Ovary (tissue), 9 donors: ENCODE results near the gene DDN. TPM values are rescaled to one million over a fixed set of nuclear protein-coding genes. Genes with fewer than 3 reads are reported as not detected.

ENCODE experiments used
- DNase-seq, 5 donors: peaks; one replicate each; pipeline ENCODE4 v3.0.0-alpha.2; 2019 to 2020
- H3K27ac ChIP-seq, 2 donors: fragments of 200-600 bp; one replicate each; pipeline versions ENCODE4 v1.5.1 to v1.8.0; 2019 to 2022
- H3K27me3 ChIP-seq: fragments of 200-600 bp; one replicate; pipeline ENCODE4 v1.8.0; 2022
- H3K36me3 ChIP-seq: fragments of 200-600 bp; sonication (generic); one replicate; pipeline ENCODE4 v1.5.1; 2019
- H3K4me1 ChIP-seq: one replicate; pipeline ENCODE4 v1.8.1; 2013; ENCODE audit warnings: mild to moderate bottlenecking, moderate library complexity; ENCODE audit not compliant: insufficient read depth
- H3K4me3 ChIP-seq: fragments of 200-600 bp; sonication (generic); one replicate; pipeline ENCODE4 v1.5.1; 2017
- H3K9me3 ChIP-seq, 2 donors: fragments of 200-600 bp in 1 of 2; sonication (generic) in 1 of 2; one replicate each; pipeline versions ENCODE4 v1.5.1 to v1.8.1; 2013 to 2019; ENCODE audit warnings: mild to moderate bottlenecking in 1 of 2, moderate library complexity in 1 of 2
- EP300 ChIP-seq: sonication (generic); formaldehyde crosslinking; IDR thresholded peaks from one replicate; pipeline ENCODE4 v1.6.1; 2017; ENCODE audit warnings: antibody characterized with exemption
- POLR2A ChIP-seq: fragments of 450-650 bp; IDR thresholded peaks from one replicate; pipeline ENCODE4 v1.6.1; 2017; ENCODE audit warnings: antibody characterized with exemption, mild to moderate bottlenecking, moderate library complexity
- WGBS, 3 donors: extraction: QIAGEN DNeasy Blood & Tissue Kit in 1 of 3; methylation state at CpG; one replicate each; pipeline versions ENCODE4 v1.1.5 to v1.1.7; 2013 to 2017; 5-methylcytosine and 5-hydroxymethylcytosine counted together
- intact Hi-C, 4 donors: fragments of 100-400 bp; cut with DNase I; formaldehyde crosslinking; loops; one replicate each; pipeline versions ENCODE4 v1.11.0 to v1.15.1; 2022 to 2023
- polyA plus RNA-seq, 2 donors: library from polyadenylated mRNA; stranded (reverse); fragments of 200-250 nt in 1 of 2; fragments of 350-450 nt in 1 of 2; fragmentation: Illumina TruSeq in 1 of 2; extraction: RNeasy Lipid Tissue Mini Kit (QIAGEN cat#74804) in 1 of 2; gene quantifications; one replicate each; pipeline ENCODE4 v1.2.3, GENCODE V29; 2013 to 2014
- total RNA-seq, 7 donors: library from RNA; depleted of rRNA in 2 of 7; stranded (reverse); fragments of >200 nt in 2 of 7; fragmentation: NEBNext Ultra II Directional in 3 of 7; extraction: Animal tissue kit (Norgen Biotek cat#: 25700) in 3 of 7; gene quantifications; one replicate each; pipeline versions ENCODE4 v1.1.0 to v1.2.4, GENCODE V29; 2016 to 2023
- TF ChIP-seq, protein P1 (sequence below), 3 donors: fragments of 450-650 bp in 2 of 3; fragments of 200-600 bp in 1 of 3; IDR thresholded peaks; one replicate each; pipeline versions ENCODE4 v1.5.1 to v1.8.0; 2016 to 2022; ENCODE audit warnings: antibody characterized with exemption in 3 of 3, mild to moderate bottlenecking in 1 of 3
- donor health status: DM: no; HTN: no; CAD: no; lungs with moderate emphysema.
- donor health status: DM: no; HTN: no; CAD: no.
- donor health status: Bipolar disorder and iron deficiency.
- donor health status: DM: yes; HTN: yes; CAD: no.
- donor health status: DM: no; HTN: no; CAD: no.
- donor health status: DM: yes; HTN: yes; CAD: no.

Gene DDN
- total and polyA plus RNA-seq, 9 donors, result 0.04 to 0.28 (median 0.05) TPM; not detected in 6

DNA sequence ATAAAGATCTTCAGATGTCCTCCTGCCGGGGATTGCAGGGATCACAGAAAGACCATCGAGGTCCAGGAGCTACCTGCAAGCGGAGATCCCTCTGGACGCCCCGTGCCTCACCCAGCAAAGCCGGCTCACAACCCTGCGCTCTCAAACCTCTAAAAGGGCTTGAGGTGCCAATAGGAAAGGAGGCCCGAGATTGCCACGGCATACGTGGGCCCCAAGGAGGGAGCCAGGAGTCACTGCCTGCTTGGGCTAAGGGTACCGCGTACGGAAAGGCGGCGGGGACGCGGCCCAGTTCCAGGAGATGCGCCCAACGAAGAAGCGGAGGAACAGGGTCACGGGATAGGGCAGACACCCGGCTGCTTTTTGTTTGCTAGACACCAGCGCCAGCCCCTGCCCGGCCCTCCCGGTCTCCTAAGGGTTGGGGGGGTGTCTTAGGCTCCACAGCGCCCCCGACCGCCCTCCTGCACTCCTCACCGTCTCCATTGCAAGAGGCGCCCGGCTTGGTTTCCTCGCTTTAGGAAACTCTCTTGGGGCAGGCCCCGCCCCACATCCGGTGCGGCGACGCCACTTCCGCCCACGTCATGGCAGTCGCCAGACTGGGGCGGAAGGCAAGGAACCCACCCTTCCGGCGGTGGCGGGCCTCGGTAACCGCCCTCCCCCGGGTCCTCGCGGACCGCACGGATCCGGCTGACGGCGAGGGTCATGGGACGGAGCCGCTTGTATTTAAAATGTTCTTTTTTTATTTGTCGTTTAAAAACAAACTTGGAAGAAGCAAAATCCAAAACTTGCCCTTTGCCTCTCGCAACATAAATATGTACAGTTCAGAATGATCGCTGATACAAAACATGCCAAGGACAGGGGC lies 19.3 kb upstream of the DDN start, which contains the start of gene PRKAG1:
TSS of gene PRKAG1 (minus strand) at position 516 of the 859 bp plus-strand sequence. CDS start at position 480, 36 bp downstream.
- intact Hi-C loops, result loop anchor here in 1 of 4 donors (10.0 kb wide), 1 partner anchor 96 kb away; the partner anchor contains the start of gene LMBR1L
- Histone ChIP-seq H3K36me3 (no peaks in the 10 kb centered on the region), H3K27ac (peak within 1 kb of the TSS; percentile 54 to 66), H3K27me3 (no peaks in the 10 kb centered on the region), H3K9me3 (no peaks in the 10 kb centered on the region), H3K4me1 (peaks cover 2% of the 10 kb centered on the region), H3K4me3 (peak within 1 kb of the TSS; percentile 76)
- 0% methylated on average over 54 to 59 of the region's 59 CpGs for WGBS, 3 donors
- peak; percentile 93 to 97 (median 95) for DNase-seq
- no peak for TF ChIP-seq EP300
- TF ChIP-seq, protein P1, sequence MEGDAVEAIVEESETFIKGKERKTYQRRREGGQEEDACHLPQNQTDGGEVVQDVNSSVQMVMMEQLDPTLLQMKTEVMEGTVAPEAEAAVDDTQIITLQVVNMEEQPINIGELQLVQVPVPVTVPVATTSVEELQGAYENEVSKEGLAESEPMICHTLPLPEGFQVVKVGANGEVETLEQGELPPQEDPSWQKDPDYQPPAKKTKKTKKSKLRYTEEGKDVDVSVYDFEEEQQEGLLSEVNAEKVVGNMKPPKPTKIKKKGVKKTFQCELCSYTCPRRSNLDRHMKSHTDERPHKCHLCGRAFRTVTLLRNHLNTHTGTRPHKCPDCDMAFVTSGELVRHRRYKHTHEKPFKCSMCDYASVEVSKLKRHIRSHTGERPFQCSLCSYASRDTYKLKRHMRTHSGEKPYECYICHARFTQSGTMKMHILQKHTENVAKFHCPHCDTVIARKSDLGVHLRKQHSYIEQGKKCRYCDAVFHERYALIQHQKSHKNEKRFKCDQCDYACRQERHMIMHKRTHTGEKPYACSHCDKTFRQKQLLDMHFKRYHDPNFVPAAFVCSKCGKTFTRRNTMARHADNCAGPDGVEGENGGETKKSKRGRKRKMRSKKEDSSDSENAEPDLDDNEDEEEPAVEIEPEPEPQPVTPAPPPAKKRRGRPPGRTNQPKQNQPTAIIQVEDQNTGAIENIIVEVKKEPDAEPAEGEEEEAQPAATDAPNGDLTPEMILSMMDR (IDR thresholded peaks at IDR 0.05), result peak; percentile 8 to 40 (median 37)
- peak; percentile 89 for TF ChIP-seq POLR2A

DNA sequence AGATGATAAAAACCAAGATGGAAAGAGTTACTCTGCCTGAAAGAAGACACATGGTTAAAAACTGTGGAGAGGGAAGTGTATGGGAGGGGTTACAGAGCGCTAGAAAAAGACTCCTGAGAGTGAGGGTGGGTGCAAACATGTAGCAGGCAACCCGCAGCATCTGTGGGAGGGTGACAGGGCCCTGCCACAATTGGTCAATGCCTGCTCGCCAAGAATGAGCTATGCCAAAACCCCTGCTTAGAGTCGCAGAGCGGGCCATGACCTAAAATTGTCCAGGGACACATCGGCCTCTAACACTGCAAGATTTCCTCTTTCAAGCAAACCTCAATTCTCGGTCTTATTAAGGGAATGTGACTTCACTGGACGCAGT lies 18.7 kb upstream of the DDN start:
- no peaks in the 10 kb centered on the region for H3K27me3 ChIP-seq
- H3K27ac ChIP-seq, result peak overlapping the region in 1 of 2 donors; percentile 40
- no peaks in the 10 kb centered on the region for H3K9me3 ChIP-seq
- 0 to 2% (median 1%) methylated on average over 8 of the region's 8 CpGs for WGBS, 3 donors
- intact Hi-C loops, result loop anchor here in 1 of 4 donors (10.0 kb wide), 1 partner anchor 97 kb away; the partner anchor contains the start of gene LMBR1L
- H3K4me1 ChIP-seq, result peaks cover 2% of the 10 kb centered on the region
- H3K4me3 ChIP-seq, result peak overlapping the region; percentile 76
- no peak for TF ChIP-seq POLR2A
- TF ChIP-seq, protein P1 (IDR thresholded peaks at IDR 0.05), result no peak
- no peaks in the 10 kb centered on the region for H3K36me3 ChIP-seq
- DNase-seq, result peak in 1 of 5 donors; percentile 34

DNA sequence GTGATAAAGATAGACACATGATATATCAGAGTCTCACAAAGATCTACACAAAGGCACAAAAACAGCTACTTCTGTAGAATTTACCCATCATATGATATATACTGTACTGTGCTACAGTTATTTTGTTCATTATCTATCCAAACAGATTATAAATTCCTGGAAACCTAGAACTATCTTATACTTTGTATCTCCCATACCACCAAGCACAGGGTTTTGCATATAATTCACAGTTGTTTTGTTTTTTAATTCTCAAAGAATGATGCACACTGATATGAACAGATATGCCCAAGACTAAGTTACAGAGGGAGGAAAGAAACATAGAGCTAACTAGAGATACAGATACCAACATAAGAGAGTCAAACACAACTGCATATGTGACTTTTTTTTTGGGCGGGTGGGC lies 16.0 kb upstream of the DDN start:
- Histone ChIP-seq H3K27ac (no peak overlapping the region), H3K36me3 (no peaks in the 10 kb centered on the region), H3K9me3 (no peaks in the 10 kb centered on the region), H3K4me3 (no peak overlapping the region), H3K4me1 (peaks cover 2% of the 10 kb centered on the region), H3K27me3 (no peaks in the 10 kb centered on the region)
- intact Hi-C loops, result loop anchor here in 1 of 4 donors (10.0 kb wide), 1 partner anchor 100 kb away; the partner anchor contains the start of gene LMBR1L
- no peak for DNase-seq
- 45 to 77% (median 73%) methylated on average over 1 of the region's 1 CpG for WGBS, 3 donors
- TF ChIP-seq EP300 (no peak), POLR2A (no peak)
- TF ChIP-seq, protein P1 (IDR thresholded peaks at IDR 0.05), result no peak

DNA sequence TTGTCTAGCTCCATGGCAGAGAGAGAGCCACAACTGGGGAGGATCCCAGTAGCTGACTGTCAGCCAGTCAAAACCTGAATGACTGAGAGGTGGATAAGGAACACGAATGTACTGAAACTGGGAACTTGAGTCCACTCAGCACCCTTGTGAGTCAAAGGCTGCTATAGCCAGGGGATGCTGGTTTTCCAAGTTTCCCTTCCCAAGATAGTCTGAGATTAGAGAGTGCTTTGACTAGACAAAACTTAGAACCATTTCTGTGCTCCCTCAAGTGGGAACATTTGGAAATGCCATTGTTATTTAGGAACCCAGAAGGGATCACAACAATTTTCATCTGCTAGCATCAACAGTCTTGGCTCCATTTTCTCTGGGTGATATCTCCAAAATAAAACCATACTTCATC lies 15.4 kb upstream of the DDN start:
- Histone ChIP-seq H3K36me3 (no peaks in the 10 kb centered on the region), H3K27ac (no peak overlapping the region), H3K4me1 (peaks cover 2% of the 10 kb centered on the region), H3K4me3 (no peak overlapping the region), H3K27me3 (no peaks in the 10 kb centered on the region), H3K9me3 (no peaks in the 10 kb centered on the region)
- DNase-seq, result no peak
- TF ChIP-seq, protein P1 (IDR thresholded peaks at IDR 0.05), result no peak
- TF ChIP-seq POLR2A, result no peak
- no peak for TF ChIP-seq EP300
- 48 to 67% (median 56%) methylated on average over 1 of the region's 1 CpG for WGBS, 3 donors
- intact Hi-C loops, result loop anchor here in 1 of 4 donors (10.0 kb wide), 1 partner anchor 100 kb away; the partner anchor contains the start of gene LMBR1L
